ENCODE data around the gene DHRS1.
"Not testable (repeated sequence)": the region's sequence is repeated elsewhere in the genome, so short reads cannot be mapped to it uniquely, and the experiment has no call there.

DHRS1 gene

DNA sequence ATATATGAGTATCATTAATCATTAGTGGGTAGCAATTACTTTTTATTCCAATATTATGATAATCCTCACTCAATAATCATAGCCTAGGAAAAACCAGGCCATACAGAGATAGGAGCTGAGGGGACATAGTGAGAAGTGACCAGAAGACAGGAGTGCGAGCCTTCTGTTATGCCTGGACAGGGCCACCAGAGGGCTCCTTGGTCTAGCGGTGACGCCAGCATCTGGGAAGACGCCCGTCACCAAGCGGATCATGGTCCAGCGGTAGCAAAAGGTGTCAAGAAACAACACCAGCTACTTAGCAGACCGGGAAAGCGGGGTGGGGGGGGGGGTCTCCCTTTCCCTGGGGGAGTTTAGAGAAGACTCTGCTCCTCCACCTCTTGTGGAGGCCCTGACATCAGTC lies 28.3 kb upstream of the DHRS1 start:
- DNase-seq (ENCODE audit: low read depth in 3 of 3): not testable (repeated sequence)

DNA sequence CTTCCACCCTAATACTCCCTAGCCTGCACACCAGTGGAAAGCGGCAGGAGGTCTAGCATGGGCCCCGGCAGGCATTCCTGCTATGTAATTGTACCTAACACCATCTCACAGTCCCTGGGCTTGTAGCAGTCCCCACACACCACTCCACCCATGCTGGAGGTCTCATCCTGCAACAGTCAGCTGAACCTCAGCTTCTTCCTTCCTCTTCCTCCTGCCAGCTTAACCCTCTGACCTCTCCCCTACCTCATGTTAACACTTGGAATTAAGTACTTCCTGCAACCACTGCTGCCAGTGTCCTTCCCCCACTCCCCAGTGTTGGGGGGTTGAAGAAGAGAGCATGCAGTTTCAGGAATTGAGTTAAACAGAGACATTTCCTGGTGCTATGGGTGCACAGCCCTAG lies 27.7 kb upstream of the DHRS1 start:
- DNase-seq (ENCODE audit: low read depth in 3 of 3): no peak

DNA sequence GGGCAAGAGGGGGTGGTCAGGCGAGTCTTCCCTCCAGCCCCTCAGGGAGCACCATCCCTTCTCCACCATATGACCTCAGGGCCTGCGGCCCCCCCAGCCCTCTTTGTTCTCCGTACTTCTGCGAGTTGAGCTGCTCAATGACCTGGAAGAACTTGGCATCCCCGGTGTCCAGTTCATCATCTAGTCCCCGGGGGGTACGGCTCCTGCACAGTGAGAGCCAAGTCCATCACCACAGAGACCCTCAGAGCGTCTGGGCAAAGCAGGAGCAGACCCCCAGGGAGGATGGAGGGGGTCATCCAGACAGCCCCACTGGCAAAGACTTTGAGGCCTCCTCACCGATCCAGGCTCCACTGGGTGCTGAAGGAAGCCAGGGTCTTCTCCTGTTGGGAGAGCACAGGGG lies 26.4 kb upstream of the DHRS1 start:
- no peak for DNase-seq (ENCODE audit: low read depth in 3 of 3)

DNA sequence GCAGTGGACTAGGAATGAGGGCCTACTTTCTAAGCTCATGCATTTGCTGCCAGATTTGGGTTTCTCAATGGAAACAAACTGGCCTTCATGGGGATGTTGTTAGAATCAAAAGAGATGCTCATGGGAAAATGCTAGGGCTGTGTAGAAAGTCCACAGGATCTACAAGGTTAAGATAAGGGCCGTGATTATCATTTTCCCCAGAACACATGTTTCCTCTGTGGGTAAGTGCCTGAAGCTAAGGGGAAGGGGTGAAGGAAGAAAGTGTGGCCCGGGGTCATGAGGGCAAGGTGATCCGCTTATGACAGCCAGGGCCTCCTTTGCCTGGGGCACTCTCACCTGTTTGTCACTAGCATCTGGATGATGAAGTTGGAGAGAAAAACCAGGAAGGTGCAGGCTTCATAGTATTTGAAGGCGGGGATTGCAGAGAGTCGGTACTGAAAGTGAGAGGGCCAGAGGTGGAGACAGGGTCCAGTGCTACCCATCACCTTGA lies 25.5 kb upstream of the DHRS1 start:
- no peak for DNase-seq (ENCODE audit: low read depth in 3 of 3)

DNA sequence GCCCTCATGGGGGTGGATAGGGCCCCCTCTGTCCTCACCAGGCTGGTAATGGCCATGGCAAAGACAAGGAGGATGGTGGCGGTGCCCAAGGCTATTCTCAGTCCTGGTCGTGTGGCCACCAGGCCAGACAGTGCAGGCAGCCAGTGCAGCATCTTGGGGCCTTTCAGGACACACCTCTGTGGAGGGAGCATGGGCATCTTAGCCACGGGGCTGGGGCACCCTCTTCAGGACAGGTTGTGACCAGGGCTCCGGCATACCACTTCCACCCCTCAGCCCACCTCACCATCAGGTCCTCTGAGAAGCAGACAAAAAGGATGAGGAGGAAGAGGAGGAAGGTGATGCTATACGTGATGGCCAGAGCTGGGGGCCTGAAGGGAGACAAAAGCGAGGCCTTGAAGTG lies 24.4 kb upstream of the DHRS1 start:
- DNase-seq (ENCODE audit: low read depth in 3 of 3): no peak

DNA sequence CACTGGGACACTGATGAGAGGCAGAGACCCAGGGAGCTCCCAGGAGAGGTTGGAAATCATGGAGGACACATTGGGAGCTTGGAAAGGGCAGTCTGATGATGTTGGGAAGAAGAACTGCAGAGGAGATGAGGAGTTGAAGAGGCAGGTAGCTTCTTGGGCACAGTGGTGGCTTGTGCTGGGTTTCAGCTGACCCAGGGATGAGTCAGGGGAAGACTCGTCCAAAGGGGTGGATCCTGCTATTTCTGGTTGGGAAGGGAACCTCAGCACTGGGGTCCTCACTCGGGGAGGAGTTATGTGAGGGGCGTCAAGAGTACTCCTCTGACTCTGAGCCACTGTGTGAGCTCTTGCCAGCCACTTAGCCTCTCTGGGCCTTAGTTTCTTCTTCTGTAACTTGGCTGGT lies 23.8 kb upstream of the DHRS1 start:
- DNase-seq (ENCODE audit: low read depth in 3 of 3): no peak

DNA sequence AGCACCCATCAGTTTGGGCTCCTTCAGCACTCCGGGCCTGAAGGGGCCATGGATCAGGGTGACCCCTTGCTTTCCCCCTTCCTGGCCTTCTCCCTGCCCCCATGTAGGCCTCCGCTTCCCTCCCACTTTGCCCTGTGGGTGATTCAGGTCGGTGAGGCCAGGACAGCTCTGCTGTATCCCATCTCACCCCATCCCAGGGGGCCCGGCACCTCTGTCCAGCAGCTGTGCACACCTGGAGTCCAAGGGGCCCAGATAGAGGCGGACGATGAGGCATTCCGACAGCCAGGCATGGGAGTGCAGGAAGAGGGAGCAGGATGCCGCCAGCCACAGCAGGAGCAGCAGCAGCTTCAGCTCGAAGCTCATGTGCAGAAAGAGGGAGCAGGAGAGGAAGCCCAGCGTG lies 23.1 kb upstream of the DHRS1 start:
- no peak for DNase-seq (ENCODE audit: low read depth in 3 of 3)

DNA sequence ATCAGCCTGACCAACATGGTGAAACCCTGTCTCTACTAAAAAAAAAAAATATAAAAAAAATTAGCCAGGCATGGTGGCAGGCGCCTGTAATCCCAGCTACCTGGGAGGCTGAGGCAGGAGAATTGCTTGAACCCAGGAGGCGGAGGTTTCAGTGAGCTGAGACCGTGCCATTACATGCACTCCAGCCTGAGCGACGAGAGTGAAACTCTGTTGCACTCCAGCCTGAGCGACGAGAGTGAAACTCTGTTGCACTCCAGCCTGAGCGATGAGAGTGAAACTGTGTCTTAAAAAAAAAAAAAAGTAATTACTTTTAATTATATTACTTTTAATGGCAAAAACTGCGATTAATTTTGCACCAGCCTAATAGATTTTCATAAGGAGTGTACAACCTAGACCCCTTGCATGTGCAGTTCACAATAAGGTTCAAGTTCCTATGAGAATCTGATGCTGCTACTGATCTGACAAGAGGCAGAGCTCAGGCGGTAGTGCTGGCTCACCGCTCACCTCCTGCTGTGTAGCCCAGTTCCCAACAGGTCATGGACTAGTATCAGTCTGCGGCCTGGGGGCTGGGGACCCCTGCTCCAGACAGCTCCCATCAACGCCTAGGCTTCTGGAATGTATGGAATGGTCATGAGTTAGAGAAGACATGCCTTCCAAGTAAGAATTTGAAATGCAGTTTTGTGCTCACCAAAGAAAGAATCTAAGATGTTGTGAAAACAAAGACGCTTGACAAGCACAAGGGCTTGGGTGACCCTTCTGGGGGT lies 21.8 kb upstream of the DHRS1 start:
- no peak for DNase-seq (ENCODE audit: low read depth in 3 of 3)

DNA sequence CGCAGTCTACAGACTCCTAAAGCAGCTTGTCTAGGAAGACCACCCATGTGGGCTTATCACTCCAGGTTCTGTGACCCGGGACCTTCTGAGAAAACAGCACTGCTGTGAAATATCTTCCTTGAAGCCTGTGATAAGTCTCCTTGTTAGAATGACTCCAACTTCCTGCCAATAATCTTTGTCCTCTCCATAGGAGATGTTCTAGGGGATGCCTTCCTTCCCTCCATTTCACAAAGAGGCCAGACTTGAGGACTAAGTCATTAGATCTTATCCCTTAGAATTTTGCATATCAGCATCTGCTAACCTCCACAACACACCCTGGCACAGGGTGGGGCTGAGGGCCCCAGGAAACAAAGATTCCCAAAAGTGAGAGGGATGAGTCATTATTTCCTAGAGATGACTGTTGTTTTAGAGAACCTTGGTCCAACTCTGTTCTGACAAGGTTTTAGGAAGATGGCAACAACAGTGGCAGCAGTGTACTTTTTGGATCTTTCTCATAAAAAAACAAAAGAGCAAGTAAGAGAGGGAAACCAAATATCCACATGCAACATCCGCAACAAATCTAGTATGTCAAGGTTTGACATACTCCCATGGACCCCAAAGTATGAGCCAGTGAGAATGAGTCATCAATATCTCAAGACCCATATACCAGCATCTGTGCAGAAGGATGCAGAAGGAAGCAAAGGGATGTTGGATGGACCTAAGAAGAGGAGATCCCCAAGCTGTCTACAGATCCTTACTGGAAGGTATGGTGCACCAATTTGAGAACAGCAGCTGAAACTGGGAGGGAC lies 17.8 kb upstream of the DHRS1 start:
- DNase-seq (ENCODE audit: low read depth in 3 of 3): no peak

DNA sequence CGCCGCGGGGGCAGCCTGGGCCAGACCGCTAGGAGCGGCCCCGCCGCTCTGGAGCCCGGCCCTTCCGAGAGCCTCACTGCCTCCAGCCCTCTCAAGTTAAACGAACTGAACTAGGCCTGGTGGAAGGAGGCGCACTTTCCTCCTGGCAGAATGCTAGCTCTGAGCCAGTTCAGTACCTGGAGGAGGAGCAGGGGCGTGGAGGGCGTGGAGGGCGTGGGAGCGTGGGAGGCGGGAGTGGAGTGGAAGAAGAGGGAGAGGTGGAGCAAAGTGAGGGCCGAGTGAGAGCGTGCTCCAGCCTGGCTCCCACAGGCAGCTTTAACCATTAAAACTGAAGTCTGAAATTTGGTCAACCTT lies 17.0 kb upstream of the DHRS1 start:
- no peak for DNase-seq (ENCODE audit: low read depth in 3 of 3)

DNA sequence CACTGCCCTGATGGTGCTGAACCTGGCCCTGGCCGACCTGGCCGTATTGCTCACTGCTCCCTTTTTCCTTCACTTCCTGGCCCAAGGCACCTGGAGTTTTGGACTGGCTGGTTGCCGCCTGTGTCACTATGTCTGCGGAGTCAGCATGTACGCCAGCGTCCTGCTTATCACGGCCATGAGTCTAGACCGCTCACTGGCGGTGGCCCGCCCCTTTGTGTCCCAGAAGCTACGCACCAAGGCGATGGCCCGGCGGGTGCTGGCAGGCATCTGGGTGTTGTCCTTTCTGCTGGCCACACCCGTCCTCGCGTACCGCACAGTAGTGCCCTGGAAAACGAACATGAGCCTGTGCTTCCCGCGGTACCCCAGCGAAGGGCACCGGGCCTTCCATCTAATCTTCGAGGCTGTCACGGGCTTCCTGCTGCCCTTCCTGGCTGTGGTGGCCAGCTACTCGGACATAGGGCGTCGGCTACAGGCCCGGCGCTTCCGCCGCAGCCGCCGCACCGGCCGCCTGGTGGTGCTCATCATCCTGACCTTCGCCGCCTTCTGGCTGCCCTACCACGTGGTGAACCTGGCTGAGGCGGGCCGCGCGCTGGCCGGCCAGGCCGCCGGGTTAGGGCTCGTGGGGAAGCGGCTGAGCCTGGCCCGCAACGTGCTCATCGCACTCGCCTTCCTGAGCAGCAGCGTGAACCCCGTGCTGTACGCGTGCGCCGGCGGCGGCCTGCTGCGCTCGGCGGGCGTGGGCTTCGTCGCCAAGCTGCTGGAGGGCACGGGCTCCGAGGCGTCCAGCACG lies 16.4 kb upstream of the DHRS1 start:
- DNase-seq (ENCODE audit: low read depth in 3 of 3): no peak

DNA sequence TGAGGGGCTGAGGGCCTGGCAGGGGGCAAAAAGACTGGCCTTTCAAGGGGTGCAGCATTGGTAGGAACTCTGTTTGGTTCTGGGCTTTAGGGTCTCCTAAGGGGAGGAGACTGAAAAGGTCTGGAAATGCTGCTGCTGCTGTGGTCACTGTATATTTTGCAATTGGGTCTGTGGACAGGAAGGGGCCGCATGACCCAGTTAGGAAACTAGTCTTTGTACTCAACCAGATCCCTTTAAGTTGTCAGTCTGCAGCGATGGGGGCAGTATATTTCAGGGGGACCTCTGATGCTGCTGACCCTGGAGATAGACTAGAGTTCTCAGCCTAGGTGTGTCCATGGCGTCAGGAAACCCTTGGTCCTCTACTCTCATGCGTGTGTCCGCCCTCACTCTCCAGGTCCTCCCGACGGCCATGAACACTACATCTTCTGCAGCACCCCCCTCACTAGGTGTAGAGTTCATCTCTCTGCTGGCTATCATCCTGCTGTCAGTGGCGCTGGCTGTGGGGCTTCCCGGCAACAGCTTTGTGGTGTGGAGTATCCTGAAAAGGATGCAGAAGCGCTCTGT lies 15.7 kb upstream of the DHRS1 start:
- no peak for DNase-seq (ENCODE audit: low read depth in 3 of 3)

DNA sequence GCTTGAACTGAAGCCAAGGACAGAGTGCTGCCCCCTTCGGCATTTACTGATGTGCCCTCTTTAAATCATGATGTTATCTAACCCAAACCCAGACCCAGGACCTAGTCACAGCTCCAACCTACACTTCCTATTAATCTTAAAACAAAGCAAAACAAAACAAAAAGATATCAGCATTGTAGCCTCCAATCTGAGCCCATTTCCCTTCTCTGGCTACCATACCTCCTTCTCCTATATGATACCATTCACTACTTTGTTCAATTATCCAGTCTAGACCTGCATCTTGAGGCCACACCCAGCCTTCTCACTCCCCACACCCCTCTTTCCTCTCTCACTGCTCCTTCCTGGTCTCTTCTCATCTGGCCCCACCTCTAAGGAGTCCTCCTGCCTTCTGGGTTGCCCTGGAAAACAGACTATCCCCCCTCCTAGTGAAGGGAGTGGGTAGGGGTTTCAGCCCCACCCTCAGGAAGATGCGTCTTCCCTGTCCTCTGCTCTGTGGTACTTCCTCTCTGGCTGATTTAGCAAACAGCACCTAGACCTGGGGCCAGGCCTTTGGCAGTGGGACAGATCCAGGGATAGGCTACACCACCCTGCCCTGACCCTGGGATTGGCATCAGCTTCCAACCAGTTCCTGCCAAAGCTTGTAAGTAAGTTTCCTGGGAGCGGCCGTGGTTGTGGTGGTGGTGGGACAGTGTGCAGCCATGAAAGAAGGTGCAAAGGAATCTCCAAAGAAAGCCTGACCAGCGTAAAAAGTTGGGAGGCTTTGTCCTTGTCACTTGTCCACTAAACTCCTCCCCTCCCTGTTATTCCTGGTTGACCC lies 15.0 kb upstream of the DHRS1 start:
- no peak for DNase-seq (ENCODE audit: low read depth in 3 of 3)

DNA sequence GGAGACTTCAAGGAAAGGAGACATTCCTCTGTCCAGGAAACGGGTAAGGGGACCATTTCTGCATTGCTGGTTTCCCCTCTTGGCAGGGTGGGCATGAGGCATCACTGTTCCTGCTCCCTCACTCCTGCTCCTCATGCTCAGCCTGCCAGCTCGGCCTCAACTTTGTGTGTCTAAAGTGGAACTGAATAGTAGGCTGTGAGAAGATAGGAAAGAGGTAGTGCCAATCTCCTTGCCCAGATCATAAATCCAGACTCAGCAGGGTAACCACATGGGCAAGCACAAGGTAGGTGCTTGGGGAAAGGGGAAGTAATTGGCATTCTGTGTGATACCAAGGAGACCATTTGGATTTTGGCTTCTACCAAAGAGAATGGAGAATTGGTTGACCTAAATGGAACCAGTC lies 14.3 kb upstream of the DHRS1 start:
- no peak for DNase-seq (ENCODE audit: low read depth in 3 of 3)

DNA sequence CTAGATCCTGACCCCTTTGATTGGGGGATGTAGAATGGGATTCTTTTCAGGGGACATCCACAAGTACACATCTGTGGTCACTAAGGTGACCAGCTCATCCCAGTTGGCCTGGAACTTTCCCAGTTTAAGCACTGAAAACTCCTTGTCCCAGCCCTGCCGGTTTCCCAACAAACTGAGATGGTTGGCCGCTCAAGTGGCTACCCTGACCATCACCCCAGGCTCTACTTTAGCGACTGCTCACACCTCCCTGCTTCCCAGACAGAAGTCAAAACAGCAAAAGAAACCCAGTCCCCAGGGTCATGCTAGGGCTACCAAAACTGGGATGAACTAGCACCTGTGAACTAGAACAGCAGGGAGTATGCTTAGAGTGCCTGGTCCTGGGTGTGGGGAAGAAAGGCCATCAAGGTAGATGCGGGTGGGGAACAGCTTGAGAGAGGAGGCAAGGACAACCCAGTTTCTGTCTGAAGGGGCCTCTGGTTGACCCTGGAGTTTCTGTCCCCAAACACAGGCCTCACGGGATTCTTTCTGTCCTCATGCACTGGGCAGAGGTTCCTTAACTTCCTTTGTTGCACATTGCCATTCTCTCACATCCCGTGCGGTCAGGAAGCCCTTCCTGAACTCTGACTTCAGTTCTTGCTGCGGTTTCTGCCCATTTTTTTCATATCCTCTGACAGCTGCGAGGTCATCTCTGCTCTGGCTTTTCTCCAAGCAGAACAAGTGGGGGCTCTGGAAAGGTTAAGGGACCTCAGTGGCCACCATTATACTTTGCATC lies 13.3 kb upstream of the DHRS1 start:
- DNase-seq (ENCODE audit: low read depth in 3 of 3): no peak

DNA sequence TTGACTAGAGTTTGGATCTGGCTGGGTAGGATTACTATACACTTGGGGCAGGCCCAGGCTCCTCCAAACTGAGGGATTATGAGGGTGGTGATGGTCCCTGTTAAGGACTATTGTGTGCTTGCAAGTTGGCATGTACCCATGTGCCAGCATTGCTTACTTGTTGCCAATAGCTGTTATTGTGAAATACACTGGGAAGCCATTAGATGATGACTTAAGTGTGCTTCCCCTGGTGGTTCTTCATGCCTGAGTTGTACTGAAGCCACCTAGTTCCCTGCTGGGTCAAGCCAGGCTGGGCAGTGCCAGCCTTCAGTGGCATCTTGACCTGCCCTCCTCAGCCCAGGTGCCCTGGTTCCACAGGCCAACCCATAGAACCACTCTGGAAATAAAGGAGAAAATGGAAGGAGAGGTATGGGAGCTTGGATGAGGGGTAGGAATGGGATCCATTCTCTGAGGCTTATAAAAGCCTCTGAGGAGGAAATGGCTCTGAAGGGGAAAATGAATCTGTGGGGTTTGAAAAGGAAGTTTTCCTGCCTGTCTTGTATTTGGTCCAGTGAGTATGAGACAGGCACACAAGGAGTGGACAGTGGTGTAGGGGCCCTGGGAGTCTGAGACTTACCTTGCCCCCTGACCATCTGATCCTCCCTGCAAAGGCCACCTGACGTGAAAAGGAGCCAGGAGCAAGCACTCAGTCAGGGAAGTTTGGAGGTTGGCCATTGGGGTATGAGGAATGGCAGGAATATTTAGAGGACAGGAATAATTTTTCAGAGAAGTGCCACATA lies 12.4 kb upstream of the DHRS1 start:
- DNase-seq (ENCODE audit: low read depth in 3 of 3): no peak

DNA sequence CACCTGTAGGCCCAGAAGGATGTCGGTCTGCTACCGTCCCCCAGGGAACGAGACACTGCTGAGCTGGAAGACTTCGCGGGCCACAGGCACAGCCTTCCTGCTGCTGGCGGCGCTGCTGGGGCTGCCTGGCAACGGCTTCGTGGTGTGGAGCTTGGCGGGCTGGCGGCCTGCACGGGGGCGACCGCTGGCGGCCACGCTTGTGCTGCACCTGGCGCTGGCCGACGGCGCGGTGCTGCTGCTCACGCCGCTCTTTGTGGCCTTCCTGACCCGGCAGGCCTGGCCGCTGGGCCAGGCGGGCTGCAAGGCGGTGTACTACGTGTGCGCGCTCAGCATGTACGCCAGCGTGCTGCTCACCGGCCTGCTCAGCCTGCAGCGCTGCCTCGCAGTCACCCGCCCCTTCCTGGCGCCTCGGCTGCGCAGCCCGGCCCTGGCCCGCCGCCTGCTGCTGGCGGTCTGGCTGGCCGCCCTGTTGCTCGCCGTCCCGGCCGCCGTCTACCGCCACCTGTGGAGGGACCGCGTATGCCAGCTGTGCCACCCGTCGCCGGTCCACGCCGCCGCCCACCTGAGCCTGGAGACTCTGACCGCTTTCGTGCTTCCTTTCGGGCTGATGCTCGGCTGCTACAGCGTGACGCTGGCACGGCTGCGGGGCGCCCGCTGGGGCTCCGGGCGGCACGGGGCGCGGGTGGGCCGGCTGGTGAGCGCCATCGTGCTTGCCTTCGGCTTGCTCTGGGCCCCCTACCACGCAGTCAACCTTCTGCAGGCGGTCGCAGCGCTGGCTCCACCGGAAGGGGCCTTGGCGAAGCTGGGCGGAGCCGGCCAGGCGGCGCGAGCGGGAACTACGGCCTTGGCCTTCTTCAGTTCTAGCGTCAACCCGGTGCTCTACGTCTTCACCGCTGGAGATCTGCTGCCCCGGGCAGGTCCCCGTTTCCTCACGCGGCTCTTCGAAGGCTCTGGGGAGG lies 11.3 kb upstream of the DHRS1 start, which contains the start of gene LTB4R:
LTB4R (plus strand) TSS at position 857 of the 959 bp plus-strand sequence. CDS start 4,150 bp downstream, outside the sequence.
- peak in 2 of 3 experiments; percentile 37 to 45 for DNase-seq (ENCODE audit: low read depth in 3 of 3)

DNA sequence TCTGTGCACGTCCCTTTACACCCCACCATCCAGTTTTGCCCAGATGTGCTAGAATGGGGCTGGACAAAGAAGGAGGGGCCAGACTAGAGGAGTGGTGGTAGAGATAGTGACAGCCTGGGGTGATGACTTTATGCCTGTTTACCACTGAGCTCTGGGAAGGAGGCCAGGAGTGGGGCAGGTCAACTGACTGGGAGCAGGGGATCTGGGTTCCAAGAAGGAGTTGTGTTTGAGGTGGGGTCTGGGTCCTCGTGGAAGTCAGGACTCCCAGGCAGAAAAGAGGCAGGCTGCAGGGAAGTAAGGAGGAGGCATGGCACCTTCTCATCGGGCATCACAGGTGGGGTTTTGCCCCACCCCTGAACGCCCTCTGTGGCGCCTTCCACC lies 10.7 kb upstream of the DHRS1 start:
- DNase-seq (ENCODE audit: low read depth in 3 of 3): no peak

Data from stimulated activated CD4-positive, alpha-beta T cell treated with anti-CD3 and anti-CD28 coated beads, TNF-alpha, amount 100 ng/mL, for 4 hours (primary cell).